Body of pancreas (tissue), 4 donors: ENCODE measurements around the gene ABCC8.
A peak's percentile ranks its signal among the peaks of the same experiment; 100 is the strongest.

Experiments
- CTCF ChIP-seq, 7 experiments: fragments of 450-650 bp in 4 of 7; fragments of 200-600 bp in 3 of 7; sonication (generic) in 3 of 7; IDR thresholded peaks; one replicate each; pipeline ENCODE4 v1.5.1; 2016 to 2019; ENCODE audit warnings: antibody characterized with exemption in 7 of 7
- POLR2A ChIP-seq, 3 donors: fragments of 450-650 bp; IDR thresholded peaks; one replicate each; pipeline ENCODE4 v1.6.1; 2016; ENCODE audit warnings: antibody characterized with exemption in 3 of 3, mild to moderate bottlenecking in 2 of 3

GRCh38 chr11:17351172-17351509, 125.5 kb downstream of the ABCC8 start:
- TF ChIP-seq CTCF (IDR thresholded peaks at IDR 0.05) (peak in 3 of 7 experiments; percentile 9 to 25 (median 23)), POLR2A (IDR thresholded peaks at IDR 0.05) (no peak)
